Memory B cell (primary cell): ENCODE results near the gene TNPO3.
"Not testable (repeated sequence)": the region's sequence is repeated elsewhere in the genome, so short reads cannot be mapped to it uniquely, and the experiment has no call there.

Experiments
- ATAC-seq: fragments of 150-1000 bp; cut with Tn5 transposase; 2 replicates; pipeline ENCODE4 v1.10.0; 2021; ENCODE audit warnings: low read depth, mild to moderate bottlenecking, moderate library complexity
- DNase-seq, 2 donors: peaks; one replicate each; pipeline ENCODE4 v3.0.0; 2022; ENCODE audit warnings: low spot score in 2 of 2
- H3K27ac Mint-ChIP-seq: one replicate; pipeline ENCODE4 v1.8.0; 2022; ENCODE audit warnings: mild to moderate bottlenecking, moderate library complexity, mixed read lengths
- H3K27me3 Mint-ChIP-seq: one replicate; pipeline ENCODE4 v1.8.0; 2022; ENCODE audit warnings: mixed read lengths
- H3K36me3 Mint-ChIP-seq: one replicate; pipeline ENCODE4 v1.8.0; 2022; ENCODE audit warnings: mild to moderate bottlenecking, mixed read lengths
- H3K4me1 Mint-ChIP-seq: one replicate; pipeline ENCODE4 v1.8.0; 2022; ENCODE audit warnings: mixed read lengths
- H3K4me3 Mint-ChIP-seq: one replicate; pipeline ENCODE4 v1.8.0; 2022; ENCODE audit warnings: mild to moderate bottlenecking, moderate library complexity, mixed read lengths
- H3K9me3 Mint-ChIP-seq: one replicate; pipeline ENCODE4 v1.8.0; 2022; ENCODE audit warnings: mixed read lengths

TNPO3 gene

GRCh38 chr7:128916643-128916915 is 138.3 kb downstream of the TNPO3 start:
- DNase-seq: no peak
- H3K4me1 Mint-ChIP-seq: peaks cover 17% of the 10 kb centered on the region
- ATAC-seq: no peak
- peaks cover 6% of the 10 kb centered on the region for H3K27me3 Mint-ChIP-seq
- no peak overlapping the region for H3K4me3 Mint-ChIP-seq
- H3K36me3 Mint-ChIP-seq: no peaks in the 10 kb centered on the region
- H3K27ac Mint-ChIP-seq: no peak overlapping the region
- H3K9me3 Mint-ChIP-seq: no peaks in the 10 kb centered on the region

DNA sequence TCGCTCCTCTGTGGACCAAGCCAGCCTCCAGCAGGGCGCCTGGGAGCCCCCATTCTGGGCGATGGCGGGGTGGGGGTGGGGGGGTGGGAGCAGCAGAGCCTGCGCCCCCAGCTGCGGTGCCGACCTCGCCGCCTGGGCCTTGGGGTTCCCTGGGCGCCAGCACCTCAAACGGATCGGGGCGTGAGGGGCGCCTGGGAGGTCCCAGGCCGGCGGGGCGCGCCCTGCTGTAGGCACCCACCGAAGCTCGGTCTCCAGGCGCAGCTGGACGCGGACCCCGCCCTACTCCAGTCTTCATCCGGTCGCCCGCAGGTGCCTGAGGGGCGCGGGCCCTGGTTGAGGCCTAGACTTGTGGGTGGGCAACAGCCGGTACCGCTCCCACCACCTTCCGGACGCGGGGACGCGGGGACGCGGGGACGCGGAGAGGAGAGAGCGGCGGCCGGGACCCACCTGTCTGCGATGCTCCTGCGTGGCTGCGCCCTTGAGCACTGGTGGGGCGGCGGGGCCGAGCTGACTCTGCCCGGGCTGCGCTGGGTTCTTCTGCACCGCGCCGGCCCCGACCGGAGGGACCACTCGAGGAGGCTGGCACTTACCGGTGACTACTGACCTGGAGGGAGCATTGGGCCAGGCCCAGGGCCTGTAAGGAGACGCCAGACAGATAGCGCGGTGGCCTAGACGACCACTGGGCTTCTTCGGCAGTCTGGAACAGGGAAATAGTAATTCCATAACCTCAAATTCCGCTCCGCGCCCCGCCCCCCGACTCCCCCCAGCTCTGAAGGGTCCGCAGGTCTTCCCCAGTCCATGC is 138.9 kb downstream of the TNPO3 start:
- Mint-ChIP-seq H3K36me3 (no peaks in the 10 kb centered on the region), H3K4me3 (peak overlapping the region; percentile 76), H3K4me1 (peaks cover 17% of the 10 kb centered on the region), H3K9me3 (no peaks in the 10 kb centered on the region), H3K27ac (peak overlapping the region; percentile 81), H3K27me3 (peaks cover 9% of the 10 kb centered on the region)
- no peak for DNase-seq
- ATAC-seq: no peak

GRCh38 chr7:128915271-128915819 is 139.6 kb downstream of the TNPO3 start:
- H3K27ac Mint-ChIP-seq: peak overlapping the region; percentile 81
- no peaks in the 10 kb centered on the region for H3K9me3 Mint-ChIP-seq
- peaks cover 17% of the 10 kb centered on the region for H3K4me1 Mint-ChIP-seq
- peak overlapping the region; percentile 76 for H3K4me3 Mint-ChIP-seq
- ATAC-seq (peak; percentile 14), DNase-seq (no peak)
- H3K27me3 Mint-ChIP-seq: peaks cover 11% of the 10 kb centered on the region
- H3K36me3 Mint-ChIP-seq: no peaks in the 10 kb centered on the region

- ATAC-seq (peak; percentile 90), DNase-seq (peak in 1 of 2 donors; percentile 54)
- H3K36me3 Mint-ChIP-seq: no peaks in the 10 kb centered on the region
- H3K9me3 Mint-ChIP-seq: no peaks in the 10 kb centered on the region
- peak overlapping the region; percentile 73 for H3K4me3 Mint-ChIP-seq
- H3K4me1 Mint-ChIP-seq: peaks cover 17% of the 10 kb centered on the region
- peaks cover 14% of the 10 kb centered on the region for H3K27me3 Mint-ChIP-seq
- H3K27ac Mint-ChIP-seq: peak overlapping the region; percentile 40
These were observed 140.3 kb downstream of the TNPO3 start for GRCh38 chr7:128914566-128915151.

DNA sequence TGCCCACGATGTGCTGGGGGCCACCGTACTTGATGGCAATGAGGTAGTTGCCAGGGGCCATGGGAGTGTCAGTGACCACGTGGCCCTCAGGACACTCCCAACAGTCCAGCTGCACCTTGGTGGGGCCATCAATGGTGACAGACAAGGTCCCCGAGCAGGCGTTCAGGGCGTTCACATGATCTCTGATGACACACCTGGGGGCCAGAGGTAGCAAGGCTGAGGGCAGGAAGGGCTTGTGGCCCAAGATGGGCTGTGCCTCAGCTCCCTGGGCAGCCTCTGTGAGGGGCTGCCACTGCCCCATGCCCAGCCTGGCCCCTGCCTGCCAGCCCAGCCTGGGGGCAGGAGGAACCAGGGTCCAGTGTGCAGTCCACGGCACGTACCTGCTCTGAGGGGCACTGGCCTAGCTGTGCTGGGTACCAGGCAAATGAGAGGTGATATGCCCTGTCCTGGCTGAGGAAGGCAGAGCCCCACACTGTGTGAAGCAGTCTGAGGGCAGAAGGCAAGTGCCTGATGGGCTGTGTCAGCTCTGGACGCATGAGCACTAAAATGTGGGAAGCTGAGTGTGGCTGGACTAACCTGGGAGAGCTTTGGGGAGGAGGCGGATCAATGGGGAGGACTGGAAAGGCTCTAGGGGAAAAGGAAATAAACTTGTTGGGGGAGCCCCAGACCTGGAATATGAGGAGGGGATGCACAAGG is 140.9 kb downstream of the TNPO3 start:
- H3K4me1 Mint-ChIP-seq: peaks cover 14% of the 10 kb centered on the region
- ATAC-seq: no peak
- H3K27me3 Mint-ChIP-seq: peaks cover 17% of the 10 kb centered on the region
- H3K4me3 Mint-ChIP-seq: peak overlapping the region; percentile 73
- H3K27ac Mint-ChIP-seq: peak overlapping the region; percentile 40
- no peaks in the 10 kb centered on the region for H3K9me3 Mint-ChIP-seq
- no peak for DNase-seq
- H3K36me3 Mint-ChIP-seq: no peaks in the 10 kb centered on the region

- not testable (repeated sequence) for H3K36me3 Mint-ChIP-seq, ATAC-seq, H3K4me3 Mint-ChIP-seq, DNase-seq, H3K9me3 Mint-ChIP-seq, H3K27ac Mint-ChIP-seq
- Mint-ChIP-seq H3K27me3 (peaks cover 19% of the 10 kb centered on the region), H3K4me1 (peaks cover 13% of the 10 kb centered on the region)
These were observed 142.0 kb downstream of the TNPO3 start for GRCh38 chr7:128912709-128913495.

DNA sequence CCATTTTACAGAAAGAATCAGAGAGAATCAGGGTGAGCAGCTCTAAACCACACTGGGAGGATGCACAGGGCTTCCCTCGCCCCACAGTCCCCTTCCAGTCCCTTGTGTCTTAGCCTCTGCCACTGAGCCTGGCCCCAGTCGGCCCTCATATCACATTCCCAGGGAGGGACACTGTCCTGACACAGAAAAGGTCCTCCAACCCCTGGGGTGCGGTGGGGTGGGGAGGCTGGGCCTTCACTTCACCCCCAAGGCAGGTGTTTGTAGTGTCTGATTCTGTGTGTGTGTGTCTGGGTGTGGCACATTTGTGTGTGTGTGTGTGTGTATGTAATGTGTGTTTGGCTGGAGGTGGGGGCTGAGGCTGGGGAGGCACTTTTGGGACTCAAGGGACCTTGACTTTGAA is 142.6 kb downstream of the TNPO3 start:
- no peak overlapping the region for H3K27ac Mint-ChIP-seq
- no peak overlapping the region for H3K4me3 Mint-ChIP-seq
- no peaks in the 10 kb centered on the region for H3K9me3 Mint-ChIP-seq
- peaks cover 19% of the 10 kb centered on the region for H3K27me3 Mint-ChIP-seq
- ATAC-seq (no peak), DNase-seq (no peak)
- H3K36me3 Mint-ChIP-seq: no peaks in the 10 kb centered on the region
- H3K4me1 Mint-ChIP-seq: peaks cover 13% of the 10 kb centered on the region

GRCh38 chr7:128911423-128912031 is 143.4 kb downstream of the TNPO3 start:
- no peak for DNase-seq
- H3K4me1 Mint-ChIP-seq: peaks cover 13% of the 10 kb centered on the region
- H3K27me3 Mint-ChIP-seq: peaks cover 19% of the 10 kb centered on the region
- no peaks in the 10 kb centered on the region for H3K9me3 Mint-ChIP-seq
- H3K4me3 Mint-ChIP-seq: no peak overlapping the region
- ATAC-seq: no peak
- H3K27ac Mint-ChIP-seq: no peak overlapping the region
- no peaks in the 10 kb centered on the region for H3K36me3 Mint-ChIP-seq

GRCh38 chr7:128910569-128910945 is 144.4 kb downstream of the TNPO3 start, which contains the start of gene KCP:
Gene KCP (minus strand): TSS chr7:128910709. CDS start chr7:128910676, 33 bp downstream.
- ATAC-seq (no peak), DNase-seq (no peak)
- Mint-ChIP-seq H3K4me1 (peaks cover 13% of the 10 kb centered on the region), H3K9me3 (no peaks in the 10 kb centered on the region), H3K27me3 (peaks cover 19% of the 10 kb centered on the region), H3K27ac (no peak within 1 kb of the TSS), H3K4me3 (peak within 1 kb of the TSS; percentile 3), H3K36me3 (no peaks in the 10 kb centered on the region)

DNA sequence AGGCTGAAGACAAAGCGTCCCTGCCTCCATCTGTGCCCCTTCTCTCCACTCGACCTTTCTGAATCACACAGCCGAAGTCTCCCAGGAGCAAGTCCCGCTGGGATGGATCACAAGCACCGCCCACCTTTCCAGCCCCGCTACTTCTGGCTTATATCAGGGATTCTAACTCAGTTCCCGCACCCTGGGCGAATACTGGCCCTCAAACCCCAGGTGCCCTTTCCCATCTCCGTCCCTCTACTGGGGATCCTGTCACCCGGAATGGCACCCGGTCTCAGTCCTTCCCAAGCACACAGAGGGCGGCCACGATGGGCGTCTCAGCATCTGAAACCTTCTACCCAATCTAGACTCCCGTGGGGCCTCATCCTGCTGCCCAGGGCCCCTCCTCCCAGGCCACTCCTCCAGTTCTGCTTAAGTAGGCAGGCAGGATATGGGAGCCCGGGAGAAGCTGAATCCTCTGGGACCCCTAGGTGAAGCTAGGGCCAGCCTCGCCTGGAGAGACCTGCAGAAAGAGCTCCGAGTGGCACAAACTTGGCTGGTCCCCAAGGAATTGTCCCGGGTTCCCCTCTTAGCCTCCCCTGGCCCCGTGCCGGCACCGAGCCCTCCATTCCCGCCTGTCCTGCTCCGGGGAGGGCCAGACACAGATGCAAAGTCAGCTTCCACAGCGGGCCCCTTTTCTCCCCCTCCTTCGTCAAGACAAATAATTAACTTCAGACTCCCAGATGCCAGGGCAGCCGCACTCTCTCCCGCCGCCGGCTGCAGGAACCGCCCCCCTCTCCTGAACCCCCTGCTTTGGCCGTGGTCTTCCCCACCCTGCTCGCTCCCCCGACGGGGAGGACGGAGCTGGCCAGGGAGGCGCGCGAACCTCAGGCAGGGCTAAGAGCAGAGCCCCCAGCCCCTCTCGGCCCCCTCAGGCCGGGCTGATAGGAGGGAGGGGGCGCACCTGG is 145.0 kb downstream of the TNPO3 start:
- H3K4me1 Mint-ChIP-seq: peaks cover 11% of the 10 kb centered on the region
- DNase-seq: no peak
- no peaks in the 10 kb centered on the region for H3K36me3 Mint-ChIP-seq
- no peak overlapping the region for H3K27ac Mint-ChIP-seq
- no peak for ATAC-seq
- H3K9me3 Mint-ChIP-seq: no peaks in the 10 kb centered on the region
- H3K27me3 Mint-ChIP-seq: peaks cover 17% of the 10 kb centered on the region
- H3K4me3 Mint-ChIP-seq: peak overlapping the region; percentile 3

- Mint-ChIP-seq H3K4me3 (no peak overlapping the region), H3K27me3 (peaks cover 13% of the 10 kb centered on the region), H3K36me3 (no peaks in the 10 kb centered on the region), H3K27ac (no peak overlapping the region), H3K4me1 (peaks cover 9% of the 10 kb centered on the region), H3K9me3 (no peaks in the 10 kb centered on the region)
- ATAC-seq (no peak), DNase-seq (no peak)
These were observed 145.9 kb downstream of the TNPO3 start for GRCh38 chr7:128908750-128909624.
